Measurements from ENCODE around the gene CFTR. TPM values are rescaled to one million over a fixed set of nuclear protein-coding genes. Genes with fewer than 3 reads are reported as not detected.

The CFTR gene
- total RNA-seq, 2 experiments from 2014 or later = not detected

DNA sequence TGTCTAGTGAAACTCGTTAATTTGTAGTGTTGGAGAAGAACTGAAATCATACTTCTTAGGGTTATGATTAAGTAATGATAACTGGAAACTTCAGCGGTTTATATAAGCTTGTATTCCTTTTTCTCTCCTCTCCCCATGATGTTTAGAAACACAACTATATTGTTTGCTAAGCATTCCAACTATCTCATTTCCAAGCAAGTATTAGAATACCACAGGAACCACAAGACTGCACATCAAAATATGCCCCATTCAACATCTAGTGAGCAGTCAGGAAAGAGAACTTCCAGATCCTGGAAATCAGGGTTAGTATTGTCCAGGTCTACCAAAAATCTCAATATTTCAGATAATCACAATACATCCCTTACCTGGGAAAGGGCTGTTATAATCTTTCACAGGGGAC, 187.6 kb downstream of the CFTR start:
- Mint-ChIP-seq H3K27ac (no peak overlapping the region), H3K36me3 (no peaks in the 10 kb centered on the region), H3K9me3 (no peaks in the 10 kb centered on the region), H3K27me3 (peaks cover 3% of the 10 kb centered on the region), H3K4me1 (no peaks in the 10 kb centered on the region), H3K4me3 (no peak overlapping the region)
- DNase-seq = no peak

DNA sequence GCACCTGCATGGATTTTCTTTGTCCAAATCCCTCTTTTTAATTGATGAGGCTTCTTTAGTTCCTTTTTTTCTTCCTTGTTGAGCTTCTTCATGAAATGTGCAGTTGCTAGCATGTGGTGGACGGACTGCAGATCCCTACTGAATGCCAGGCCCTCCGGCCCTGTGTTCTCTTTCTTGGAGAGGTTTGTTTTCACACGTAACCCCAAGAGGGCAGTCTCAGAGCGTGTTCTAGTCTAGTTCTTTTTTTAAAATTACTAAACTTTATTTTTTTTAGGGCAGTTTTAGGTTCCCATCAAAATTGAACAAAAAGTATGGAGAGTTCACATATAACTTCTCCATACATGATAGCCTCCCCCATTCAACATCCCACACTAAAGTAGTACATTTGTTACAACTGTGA, 190.0 kb downstream of the CFTR start:
- no peak for DNase-seq
- Mint-ChIP-seq H3K9me3 (no peaks in the 10 kb centered on the region), H3K4me3 (no peak overlapping the region), H3K27me3 (no peaks in the 10 kb centered on the region), H3K27ac (no peak overlapping the region), H3K36me3 (no peaks in the 10 kb centered on the region), H3K4me1 (no peaks in the 10 kb centered on the region)

DNA sequence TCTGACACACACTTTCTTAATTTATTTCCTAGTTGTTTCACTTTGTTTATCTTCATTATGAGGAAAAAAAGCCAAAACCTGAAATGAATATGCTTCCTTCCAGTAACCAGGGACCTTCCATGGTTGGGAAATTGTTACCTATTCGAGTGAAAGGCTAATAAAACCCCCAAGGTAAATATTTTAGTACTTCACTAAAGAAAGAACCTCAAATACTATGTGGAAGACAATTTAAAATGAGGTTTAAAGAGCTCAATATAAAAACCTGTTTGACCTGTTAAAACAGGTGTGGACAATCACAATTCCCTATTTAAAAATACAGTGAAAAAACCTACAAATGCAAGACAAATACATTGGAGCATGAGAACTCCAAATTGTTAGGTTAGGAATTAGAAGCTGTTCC, 192.6 kb downstream of the CFTR start:
- H3K4me3 Mint-ChIP-seq = no peak overlapping the region
- H3K36me3 Mint-ChIP-seq = no peaks in the 10 kb centered on the region
- no peaks in the 10 kb centered on the region for H3K9me3 Mint-ChIP-seq
- no peak for DNase-seq
- peaks cover 5% of the 10 kb centered on the region for H3K27me3 Mint-ChIP-seq
- no peak overlapping the region for H3K27ac Mint-ChIP-seq
- H3K4me1 Mint-ChIP-seq = no peaks in the 10 kb centered on the region

DNA sequence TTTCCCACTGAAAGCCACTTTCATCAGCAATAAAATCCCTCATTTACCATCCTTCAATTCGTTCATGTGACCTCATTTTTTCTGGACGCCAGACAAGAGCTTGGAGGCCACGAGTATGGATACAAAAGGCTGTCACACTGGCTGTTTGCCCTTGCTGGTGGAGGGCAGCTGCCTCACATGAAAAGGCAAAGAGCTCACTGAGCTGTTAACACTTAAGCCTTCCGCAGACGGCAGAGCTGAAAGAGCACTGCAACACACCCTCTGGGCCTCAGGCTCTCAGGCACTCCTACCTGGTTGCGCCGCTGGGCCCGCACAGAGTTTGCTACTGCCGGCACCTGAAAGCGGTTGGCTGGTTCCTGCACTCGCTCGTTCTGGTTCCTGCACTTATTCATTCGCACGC, 193.5 kb downstream of the CFTR start:
- no peaks in the 10 kb centered on the region for H3K36me3 Mint-ChIP-seq
- no peaks in the 10 kb centered on the region for H3K9me3 Mint-ChIP-seq
- no peak overlapping the region for H3K4me3 Mint-ChIP-seq
- H3K4me1 Mint-ChIP-seq = no peaks in the 10 kb centered on the region
- H3K27me3 Mint-ChIP-seq = peaks cover 5% of the 10 kb centered on the region
- DNase-seq = no peak
- no peak overlapping the region for H3K27ac Mint-ChIP-seq

DNA sequence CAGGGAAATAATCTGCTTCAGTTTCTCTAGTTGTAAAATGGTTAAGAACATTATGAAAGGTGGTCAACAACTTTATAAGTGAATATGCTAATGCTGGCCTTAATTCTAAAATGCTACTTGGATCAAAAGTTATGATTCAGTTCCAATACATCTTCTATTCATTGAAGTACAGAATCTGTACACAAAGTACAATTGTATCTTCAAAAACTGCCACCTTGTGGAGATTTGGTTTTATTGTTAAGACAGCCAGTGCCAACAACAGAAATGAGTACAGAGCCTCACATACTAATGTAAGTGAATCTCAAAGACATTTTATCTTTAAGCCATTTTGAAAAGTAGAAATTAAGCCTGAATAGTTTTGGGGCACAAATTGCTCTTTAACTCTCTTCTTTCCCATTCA, 194.0 kb downstream of the CFTR start:
- no peaks in the 10 kb centered on the region for H3K9me3 Mint-ChIP-seq
- H3K27me3 Mint-ChIP-seq = peaks cover 5% of the 10 kb centered on the region
- no peaks in the 10 kb centered on the region for H3K4me1 Mint-ChIP-seq
- H3K27ac Mint-ChIP-seq = no peak overlapping the region
- no peak overlapping the region for H3K4me3 Mint-ChIP-seq
- no peak for DNase-seq
- no peaks in the 10 kb centered on the region for H3K36me3 Mint-ChIP-seq

DNA sequence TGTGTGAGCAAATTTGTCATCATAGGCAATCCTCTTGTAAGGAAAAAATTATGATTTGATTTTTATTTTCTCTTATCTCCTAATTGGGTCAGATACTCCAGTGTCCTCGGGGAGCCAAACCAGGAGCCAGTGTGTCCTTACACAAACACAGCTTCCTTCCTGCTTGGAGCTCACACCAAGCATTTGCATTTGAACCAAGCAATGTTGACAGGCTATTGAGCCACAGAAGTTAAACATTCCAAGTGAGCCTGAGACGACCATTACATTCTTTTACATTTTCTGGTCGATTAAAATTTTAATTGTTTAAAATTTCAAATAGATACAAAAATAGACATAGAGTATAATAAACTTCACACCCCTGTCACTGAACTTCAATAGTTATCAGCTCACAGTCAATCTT, 194.8 kb downstream of the CFTR start:
- H3K9me3 Mint-ChIP-seq = no peaks in the 10 kb centered on the region
- H3K4me1 Mint-ChIP-seq = no peaks in the 10 kb centered on the region
- no peak for DNase-seq
- H3K36me3 Mint-ChIP-seq = no peaks in the 10 kb centered on the region
- H3K4me3 Mint-ChIP-seq = no peak overlapping the region
- H3K27ac Mint-ChIP-seq = no peak overlapping the region
- peaks cover 5% of the 10 kb centered on the region for H3K27me3 Mint-ChIP-seq

DNA sequence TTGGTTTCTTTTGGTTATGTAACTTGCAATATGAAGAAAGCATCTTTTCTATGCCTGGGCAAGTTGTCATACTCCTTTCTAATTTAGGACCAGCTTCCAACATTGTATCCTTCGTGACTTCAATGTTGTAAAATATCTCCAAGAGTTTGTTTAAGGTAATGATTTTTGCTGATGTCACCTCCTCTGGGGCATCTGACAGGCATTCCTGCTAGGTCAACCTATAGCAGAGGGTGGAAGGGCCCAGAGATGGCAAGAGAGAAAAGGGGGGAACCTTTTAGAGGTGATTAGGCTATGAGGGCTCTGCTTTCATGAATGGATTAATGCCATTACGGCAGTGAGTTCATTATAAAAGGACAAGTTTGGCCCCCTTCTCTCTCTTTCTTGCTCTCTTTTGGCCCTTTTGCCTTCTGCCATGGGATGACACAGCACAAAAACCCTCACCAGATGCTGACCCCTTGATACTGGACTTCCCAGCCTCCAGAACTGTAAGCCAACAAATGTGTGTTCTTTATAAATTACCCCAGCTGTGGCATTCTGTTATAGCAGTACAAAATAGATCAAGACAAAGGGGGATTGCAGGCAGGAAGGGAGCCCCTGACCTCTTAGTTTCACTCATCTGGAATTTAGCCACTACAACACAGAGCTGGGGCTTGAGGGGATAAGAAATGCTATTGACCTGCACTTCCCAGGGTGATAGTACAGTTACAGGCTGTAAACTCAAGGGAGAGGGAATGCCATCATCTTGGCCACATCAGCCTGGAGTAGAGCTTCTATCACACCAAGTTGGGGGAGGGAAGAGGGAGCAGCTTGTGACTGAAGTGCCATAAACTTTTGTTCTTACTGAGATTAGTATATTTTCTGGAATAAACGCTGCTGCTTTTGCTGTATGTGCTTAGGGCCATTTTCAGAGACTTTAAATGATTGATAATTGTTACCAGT, 195.9 kb downstream of the CFTR start:
- Mint-ChIP-seq H3K9me3 (no peaks in the 10 kb centered on the region), H3K27me3 (peaks cover 5% of the 10 kb centered on the region), H3K4me3 (no peak overlapping the region), H3K36me3 (no peaks in the 10 kb centered on the region), H3K27ac (no peak overlapping the region), H3K4me1 (no peaks in the 10 kb centered on the region)
- DNase-seq = no peak

DNA sequence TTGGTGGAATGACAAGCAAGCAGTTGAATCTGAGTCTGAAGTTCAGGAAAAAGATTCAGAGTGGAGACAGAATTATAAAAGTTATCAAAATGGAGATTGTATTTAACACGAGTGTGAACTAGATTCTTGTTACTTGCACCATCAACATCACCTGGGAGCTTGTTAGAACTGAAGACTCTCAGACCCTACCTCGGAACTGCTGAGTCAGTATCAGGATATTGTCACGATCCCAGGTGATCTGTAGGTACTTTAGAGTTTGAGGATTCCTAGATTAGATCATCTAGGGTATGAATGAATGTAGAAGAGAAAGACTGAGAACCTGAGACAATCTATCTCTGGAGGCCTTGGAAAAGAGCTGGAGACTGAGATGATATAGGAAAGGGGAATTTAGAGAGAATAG, 199.3 kb downstream of the CFTR start:
- DNase-seq = no peak
- no peaks in the 10 kb centered on the region for H3K9me3 Mint-ChIP-seq
- H3K4me3 Mint-ChIP-seq = no peak overlapping the region
- H3K4me1 Mint-ChIP-seq = no peaks in the 10 kb centered on the region
- no peaks in the 10 kb centered on the region for H3K36me3 Mint-ChIP-seq
- no peak overlapping the region for H3K27ac Mint-ChIP-seq
- H3K27me3 Mint-ChIP-seq = peaks cover 5% of the 10 kb centered on the region

DNA sequence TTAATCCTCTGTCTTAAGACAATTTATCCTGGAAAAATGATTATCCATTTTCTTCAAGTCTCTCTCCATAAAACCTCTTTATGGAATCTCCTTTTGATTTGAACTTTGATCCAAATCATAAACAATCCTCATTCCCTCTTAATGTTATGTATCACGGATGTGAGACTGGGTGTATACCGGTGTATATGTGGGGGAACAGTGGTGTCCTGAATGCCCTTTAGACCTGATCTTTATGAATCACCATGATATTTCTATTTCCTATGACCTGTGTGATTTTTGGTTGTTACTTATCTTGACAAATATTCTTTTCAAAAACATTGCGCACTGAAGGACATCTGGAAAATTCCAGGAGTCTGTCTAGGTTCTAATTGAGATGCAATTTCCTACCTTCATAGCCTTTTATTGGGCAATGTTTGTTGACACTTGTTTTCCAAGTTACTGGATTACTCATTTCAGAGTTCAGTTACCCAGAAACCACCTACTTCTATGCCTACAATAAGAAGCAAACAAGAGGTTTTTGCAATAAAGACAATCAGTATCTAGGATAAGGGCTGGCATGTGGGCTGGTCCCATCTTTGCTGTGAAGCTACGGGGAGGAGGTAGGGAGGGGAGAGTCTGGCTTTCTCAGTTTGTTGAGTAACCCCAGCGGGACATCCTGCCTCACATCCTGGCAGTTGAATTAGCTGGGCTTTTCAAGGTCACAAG, 203.0 kb downstream of the CFTR start:
- H3K27me3 Mint-ChIP-seq = no peaks in the 10 kb centered on the region
- DNase-seq = no peak
- no peaks in the 10 kb centered on the region for H3K36me3 Mint-ChIP-seq
- H3K9me3 Mint-ChIP-seq = no peaks in the 10 kb centered on the region
- H3K27ac Mint-ChIP-seq = no peak overlapping the region
- H3K4me1 Mint-ChIP-seq = no peaks in the 10 kb centered on the region
- H3K4me3 Mint-ChIP-seq = no peak overlapping the region

DNA sequence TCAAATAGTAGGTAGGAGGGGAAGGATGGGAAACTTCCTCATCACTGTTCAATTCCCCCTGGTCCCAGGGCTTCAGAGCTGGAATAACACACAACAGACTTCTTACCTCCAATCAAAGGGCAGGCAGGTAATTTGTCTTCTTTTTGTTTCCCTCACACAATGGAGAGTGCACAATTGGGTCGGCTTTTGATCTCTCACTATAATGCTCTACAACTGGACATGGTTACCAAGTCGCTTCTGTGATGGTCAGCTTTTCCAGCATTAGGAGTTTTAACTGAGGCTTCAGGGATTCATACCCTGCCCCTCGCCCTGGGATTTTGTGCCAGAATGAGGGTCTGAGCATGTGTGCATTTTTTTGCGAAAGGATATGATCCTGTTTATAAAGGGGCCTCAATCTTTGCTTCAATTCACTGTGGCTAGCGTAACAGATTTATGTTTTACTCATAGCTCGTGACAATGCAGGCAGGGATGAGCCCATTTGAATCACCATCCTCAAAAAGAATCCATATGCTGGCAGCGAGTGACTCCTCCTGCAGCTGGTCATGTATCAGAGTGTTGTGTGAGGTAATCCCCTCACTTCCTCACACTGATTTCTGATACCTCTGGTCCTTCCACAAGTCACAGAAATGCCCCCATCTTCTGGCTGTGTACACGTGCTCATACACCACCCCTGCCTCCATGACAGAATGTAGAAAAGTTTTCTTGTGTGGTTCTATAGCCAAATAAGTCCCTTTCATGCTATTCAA, 203.8 kb downstream of the CFTR start:
- Mint-ChIP-seq H3K27ac (no peak overlapping the region), H3K4me3 (no peak overlapping the region), H3K4me1 (no peaks in the 10 kb centered on the region), H3K36me3 (no peaks in the 10 kb centered on the region), H3K9me3 (no peaks in the 10 kb centered on the region), H3K27me3 (no peaks in the 10 kb centered on the region)
- DNase-seq = no peak

DNA sequence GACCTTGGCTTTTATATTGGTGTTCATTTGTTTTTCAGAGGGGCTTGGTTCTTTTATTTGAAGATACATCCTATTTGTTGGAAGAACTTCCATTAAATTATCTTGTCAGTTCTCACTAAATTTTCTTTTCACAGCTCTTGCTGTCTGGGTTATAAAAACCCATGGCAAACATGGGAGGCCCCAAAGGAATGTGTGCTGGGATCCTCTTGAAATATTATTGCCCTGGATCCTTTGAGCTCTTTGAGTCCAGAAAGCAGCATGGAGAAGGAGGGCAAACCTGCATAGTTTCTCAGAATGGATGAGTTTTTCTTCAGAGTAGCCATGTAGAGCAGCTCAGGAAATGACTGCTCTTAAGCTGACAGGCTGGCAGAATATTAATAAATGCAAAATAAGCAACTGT, 206.0 kb downstream of the CFTR start:
- no peaks in the 10 kb centered on the region for H3K9me3 Mint-ChIP-seq
- H3K4me1 Mint-ChIP-seq = no peaks in the 10 kb centered on the region
- DNase-seq = no peak
- H3K27me3 Mint-ChIP-seq = no peaks in the 10 kb centered on the region
- no peak overlapping the region for H3K4me3 Mint-ChIP-seq
- H3K36me3 Mint-ChIP-seq = no peaks in the 10 kb centered on the region
- H3K27ac Mint-ChIP-seq = no peak overlapping the region

DNA sequence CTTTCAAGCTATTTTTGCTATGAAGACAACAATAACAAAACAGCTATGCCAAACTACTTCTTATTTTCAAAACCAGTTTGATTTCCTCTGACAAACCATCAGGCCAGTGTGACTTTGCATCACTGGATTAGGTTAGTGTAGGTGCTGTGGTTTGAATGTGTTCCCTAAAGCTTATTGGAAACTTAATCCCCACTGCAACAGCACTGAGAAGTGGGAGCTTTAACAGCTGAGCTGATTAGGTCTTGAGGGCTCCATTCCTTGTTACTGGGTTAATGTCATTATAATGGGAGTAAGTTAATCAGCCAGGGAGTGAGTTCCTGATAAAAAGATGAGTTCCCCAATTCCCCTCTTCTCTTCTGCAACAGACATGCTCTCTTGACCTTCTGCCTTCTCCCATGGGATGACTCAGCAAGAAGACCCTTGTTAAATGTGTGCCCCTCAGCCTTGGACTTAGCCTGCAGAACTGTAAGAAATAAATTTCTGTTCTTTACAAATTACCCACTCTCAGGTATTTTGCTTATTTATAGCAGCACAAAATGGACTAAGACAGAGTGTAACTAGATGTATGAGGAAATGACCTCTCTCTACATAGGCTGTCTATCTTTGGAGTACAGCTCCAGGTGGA, 206.6 kb downstream of the CFTR start:
- DNase-seq = no peak
- no peaks in the 10 kb centered on the region for H3K9me3 Mint-ChIP-seq
- H3K27ac Mint-ChIP-seq = no peak overlapping the region
- no peak overlapping the region for H3K4me3 Mint-ChIP-seq
- H3K4me1 Mint-ChIP-seq = no peaks in the 10 kb centered on the region
- no peaks in the 10 kb centered on the region for H3K36me3 Mint-ChIP-seq
- no peaks in the 10 kb centered on the region for H3K27me3 Mint-ChIP-seq

DNA sequence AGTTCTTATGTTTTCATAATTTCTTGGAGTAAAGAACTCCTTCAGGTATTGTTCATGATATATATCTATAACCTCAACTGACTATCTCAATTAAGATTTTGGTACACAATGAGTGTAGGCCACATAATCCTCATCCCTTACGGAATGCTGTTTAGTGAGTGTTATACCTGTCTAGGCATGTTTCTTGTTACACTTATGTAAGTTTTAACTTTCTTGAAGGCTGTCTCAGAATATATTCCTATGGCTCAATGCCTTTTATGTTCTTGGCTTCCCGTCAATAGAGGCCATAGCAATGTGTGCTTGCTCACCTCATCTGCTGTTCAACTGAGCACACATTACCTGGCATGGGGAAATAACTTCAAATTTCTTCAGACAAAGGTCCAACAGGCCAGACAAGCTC, 208.3 kb downstream of the CFTR start:
- no peak overlapping the region for H3K4me3 Mint-ChIP-seq
- no peaks in the 10 kb centered on the region for H3K27me3 Mint-ChIP-seq
- no peak for DNase-seq
- H3K27ac Mint-ChIP-seq = no peak overlapping the region
- H3K9me3 Mint-ChIP-seq = no peaks in the 10 kb centered on the region
- H3K36me3 Mint-ChIP-seq = no peaks in the 10 kb centered on the region
- no peaks in the 10 kb centered on the region for H3K4me1 Mint-ChIP-seq

DNA sequence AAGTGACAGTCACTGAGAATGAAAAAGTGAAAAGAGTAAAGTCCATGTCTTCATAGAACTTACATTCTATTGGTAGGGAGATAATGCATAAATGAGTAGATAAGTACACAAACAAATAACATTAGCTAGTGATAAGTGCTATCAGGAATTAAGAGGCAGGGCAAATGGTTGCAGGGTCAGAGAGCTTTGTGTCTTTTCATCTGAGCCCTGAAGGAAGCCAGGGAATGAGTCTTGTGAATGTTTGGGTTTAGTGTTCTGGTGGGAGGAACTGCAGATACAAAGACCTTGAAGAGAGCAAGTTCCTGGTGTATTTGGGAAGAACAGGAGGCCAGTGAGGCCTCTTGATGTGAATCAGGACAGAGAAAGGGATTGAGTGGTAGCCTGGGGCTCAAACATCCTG, 209.6 kb downstream of the CFTR start:
- no peaks in the 10 kb centered on the region for H3K4me1 Mint-ChIP-seq
- no peaks in the 10 kb centered on the region for H3K27me3 Mint-ChIP-seq
- DNase-seq = no peak
- H3K36me3 Mint-ChIP-seq = no peaks in the 10 kb centered on the region
- no peak overlapping the region for H3K4me3 Mint-ChIP-seq
- no peak overlapping the region for H3K27ac Mint-ChIP-seq
- peaks cover 3% of the 10 kb centered on the region for H3K9me3 Mint-ChIP-seq

DNA sequence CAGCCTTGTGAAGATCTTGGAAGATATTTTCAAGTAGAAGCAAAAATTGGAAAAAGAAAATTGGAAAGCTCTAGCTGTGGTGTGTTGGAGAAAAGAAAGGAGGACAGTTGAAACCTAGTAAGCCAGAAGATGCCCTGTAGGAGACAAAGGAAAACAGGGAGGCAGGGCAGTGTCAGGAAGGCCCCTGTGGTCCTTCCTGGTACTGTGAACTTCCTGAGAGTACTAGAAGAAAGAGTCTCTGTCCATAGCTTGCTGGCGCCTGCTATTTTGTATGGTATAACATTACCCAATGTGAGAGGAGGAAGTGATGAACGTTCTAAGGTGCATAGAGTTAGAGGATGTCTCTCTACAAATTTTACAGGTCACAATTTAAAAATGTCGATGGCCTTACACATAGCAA, 210.3 kb downstream of the CFTR start:
- Mint-ChIP-seq H3K9me3 (peaks cover 3% of the 10 kb centered on the region), H3K4me1 (no peaks in the 10 kb centered on the region), H3K27me3 (no peaks in the 10 kb centered on the region), H3K36me3 (no peaks in the 10 kb centered on the region), H3K4me3 (no peak overlapping the region), H3K27ac (no peak overlapping the region)
- DNase-seq = no peak
